HG03066 (cell line): ENCODE measurements around the gene LMNTD2.
A peak's percentile ranks its signal among the peaks of the same experiment; 100 is the strongest.
"Not testable (repeated sequence)": the region's sequence is repeated elsewhere in the genome, so short reads cannot be mapped to it uniquely, and the experiment has no call there.

Experiments used
- ATAC-seq: cut with Tn5 transposase; IDR thresholded peaks from one replicate; pipeline ENCODE4 v1.9.1; 2021; ENCODE audit warnings: low read depth; ENCODE audit not compliant: unreplicated experiment

Gene LMNTD2

DNA sequence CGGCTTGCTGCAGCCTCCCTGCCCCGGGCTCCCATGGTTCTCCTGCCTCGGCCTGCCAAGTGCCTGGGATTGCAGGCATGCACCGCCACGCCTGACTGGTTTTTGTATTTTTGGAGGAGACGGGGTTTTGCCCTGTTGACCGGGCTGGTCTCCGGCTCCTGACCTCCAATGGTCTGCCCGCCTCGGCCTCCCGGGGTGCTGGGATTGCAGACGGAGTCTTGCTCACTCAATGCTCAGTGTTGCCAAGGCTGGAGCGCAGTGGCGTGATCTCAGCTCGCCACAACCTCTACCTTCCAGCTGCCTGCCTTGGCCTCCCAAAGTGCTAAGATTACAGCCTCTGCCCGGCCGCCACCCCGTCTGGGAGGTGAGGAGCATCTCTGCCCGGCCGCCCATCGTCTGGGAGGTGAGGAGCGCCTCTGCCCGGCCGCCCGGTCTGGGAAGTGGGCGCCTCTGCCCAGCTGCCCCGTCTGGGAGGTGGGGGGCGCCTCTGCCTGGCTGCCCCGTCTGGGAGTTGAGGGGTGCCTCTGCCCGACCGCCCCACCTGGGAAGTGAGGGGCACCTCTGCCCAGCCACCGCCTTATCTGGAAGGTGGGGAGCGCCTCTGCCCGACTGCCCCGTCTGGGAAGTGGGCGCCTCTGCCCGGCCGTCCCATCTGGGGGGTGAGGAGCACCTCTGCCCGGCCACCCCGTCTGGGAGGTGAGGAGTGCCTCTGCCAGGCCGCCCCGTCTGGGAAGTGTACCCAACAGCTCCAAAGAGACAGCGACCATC is 43.4 kb downstream of the LMNTD2 start:
- not testable (repeated sequence) for ATAC-seq

DNA sequence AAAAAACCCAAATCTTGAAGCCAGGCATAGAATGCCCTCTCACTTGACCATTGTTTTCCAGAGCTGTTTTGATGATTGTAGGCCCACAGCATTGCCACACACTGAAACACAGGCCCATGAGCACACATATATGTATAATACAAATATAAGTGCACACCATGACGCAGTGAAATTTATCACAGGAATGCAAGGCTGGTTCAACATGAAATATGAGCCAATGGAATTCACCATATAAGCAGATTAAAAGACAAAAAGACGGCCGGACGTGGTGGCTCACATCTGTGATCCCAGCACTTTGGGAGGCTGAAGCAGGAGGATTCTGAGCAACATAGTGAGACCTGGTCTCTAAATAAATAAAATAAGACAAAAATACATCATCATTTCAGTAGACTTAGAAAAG is 44.1 kb downstream of the LMNTD2 start:
- no peak for ATAC-seq

DNA sequence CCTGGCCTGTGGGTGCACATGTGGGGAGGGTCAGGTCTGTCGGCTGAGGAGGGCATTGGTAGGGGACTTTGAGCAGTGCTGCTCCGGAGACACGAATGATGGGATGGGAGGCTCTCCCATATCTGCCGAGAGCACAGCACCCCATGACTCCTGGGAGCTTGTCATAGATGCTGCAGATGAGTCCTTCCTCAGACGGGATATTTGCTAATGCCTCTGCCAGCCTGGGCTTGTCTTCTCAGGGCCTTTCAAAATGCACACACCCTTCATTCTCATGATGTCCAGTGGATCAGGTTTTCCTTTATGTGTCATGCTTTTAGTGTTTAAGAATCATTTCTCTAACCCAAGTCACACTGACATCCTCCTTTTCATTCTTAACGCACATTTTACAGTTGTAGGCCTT is 45.4 kb downstream of the LMNTD2 start:
- ATAC-seq: no peak

- no peak for ATAC-seq
These were observed 45.9 kb downstream of the LMNTD2 start for GRCh38 chr11:514606-515005.

DNA sequence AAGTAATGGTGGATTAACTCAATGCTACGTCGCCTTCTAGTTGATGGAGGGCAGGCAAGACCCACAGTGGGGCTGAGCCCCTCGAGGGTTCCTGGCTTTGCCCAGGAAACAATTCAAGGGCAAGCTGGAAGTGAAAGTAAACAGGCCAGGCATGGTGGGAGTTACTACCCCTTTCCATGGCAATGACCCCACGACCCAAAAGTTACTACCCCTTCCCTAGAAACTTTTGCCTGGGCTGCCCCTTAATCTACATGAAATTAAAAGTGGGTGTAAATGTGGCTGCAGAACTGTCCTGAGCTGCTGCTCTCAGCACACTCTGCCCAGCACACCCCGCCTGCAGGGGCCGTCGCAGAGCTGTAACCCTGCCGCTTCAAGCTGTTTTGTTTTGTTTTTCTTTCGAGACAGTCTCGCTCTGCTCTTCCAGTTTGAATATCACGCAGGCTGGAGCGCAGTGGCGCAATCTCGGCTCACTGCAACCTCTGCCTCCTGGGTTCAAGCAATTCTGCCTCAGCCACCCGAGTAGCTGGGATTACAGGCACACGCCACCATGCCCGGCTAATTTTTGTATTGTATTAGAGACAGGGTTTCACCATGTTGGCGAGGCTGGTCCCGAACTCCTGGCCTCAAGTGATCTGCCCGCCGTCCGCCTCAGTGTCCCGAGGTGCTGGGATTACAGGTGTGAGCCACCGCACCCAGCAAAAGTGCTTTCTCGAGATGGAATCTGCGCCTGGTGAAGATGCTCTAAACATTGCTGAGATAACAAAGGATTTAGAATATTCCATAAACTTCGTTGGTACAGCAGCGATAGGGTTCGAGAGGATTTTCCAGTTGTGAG is 47.6 kb downstream of the LMNTD2 start:
- no peak for ATAC-seq

GRCh38 chr11:508956-509355 is 51.6 kb downstream of the LMNTD2 start:
- no peak for ATAC-seq

DNA sequence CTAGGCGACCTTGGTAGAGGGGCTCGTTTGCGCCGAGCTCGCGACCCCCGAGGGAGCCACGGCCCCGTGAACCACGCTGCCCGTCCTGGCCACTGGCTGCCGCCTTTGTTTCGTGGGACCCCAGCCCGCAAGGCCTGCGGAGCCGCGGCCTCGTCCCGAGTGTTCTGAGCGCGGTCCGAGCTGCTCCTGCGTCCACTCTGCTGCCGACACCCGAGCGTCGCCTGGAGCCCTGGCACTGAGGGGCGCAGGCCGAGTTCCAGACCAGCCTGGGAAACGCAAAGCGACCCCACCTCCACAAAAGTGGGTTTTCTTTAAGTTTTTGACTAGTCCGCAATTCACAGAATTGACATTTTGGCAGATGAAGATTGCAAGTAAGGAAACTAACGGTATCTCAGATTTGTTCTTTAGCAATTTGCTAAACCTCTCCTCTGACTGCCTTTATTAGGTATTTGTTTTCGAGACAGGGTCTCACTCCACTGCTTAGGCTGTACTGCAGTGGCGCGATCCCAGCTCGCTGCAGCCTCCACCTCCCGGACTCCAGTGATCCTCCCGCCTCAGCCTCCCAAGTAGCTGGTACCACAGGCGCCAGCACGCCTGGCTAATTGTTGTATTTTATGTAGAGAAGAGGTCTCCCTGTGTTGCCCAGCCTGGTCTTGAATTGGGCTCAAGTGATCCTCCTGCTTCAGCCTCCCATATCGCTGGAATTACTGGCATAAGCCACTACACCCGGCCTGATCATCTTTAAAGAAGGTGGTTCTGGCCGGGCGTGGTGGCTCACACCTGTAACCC is 52.6 kb downstream of the LMNTD2 start:
- no peak for ATAC-seq

DNA sequence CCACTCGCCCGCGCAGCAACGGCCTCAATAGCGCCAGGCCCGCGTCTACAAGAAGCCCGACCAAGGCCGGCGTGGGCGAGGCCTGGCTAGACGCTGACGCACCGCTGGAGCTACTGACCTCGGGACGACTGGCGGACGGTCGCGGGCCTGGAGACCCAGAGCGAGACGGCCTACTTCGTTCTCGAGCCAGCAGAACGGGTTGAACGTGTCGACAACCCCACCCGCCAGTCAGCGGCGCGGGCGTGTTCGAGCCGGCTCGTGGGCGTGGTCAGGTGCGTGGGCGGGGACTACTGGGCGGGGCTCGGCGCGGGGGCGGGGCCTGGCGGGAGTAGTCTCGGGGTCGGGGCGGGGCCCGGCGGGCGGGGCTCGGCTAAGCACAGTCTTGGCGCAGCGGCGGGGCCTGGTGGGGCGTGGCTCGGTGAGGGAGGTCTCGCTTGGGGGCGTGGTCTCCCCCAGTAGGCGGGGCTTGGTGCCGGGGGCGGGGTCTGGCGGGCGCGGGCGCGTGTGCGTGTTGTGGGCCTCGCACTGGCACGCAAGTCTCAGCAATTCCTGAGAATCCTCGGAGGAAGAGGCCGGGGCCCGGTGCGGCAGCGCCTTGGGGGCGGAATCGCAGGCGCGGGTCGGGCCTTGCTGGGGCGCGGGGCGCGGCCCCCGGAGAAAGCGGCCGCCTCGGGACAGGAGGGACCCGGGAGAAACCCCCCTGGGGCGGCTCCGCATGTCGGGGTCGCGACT is 53.4 kb downstream of the LMNTD2 start, which contains the start of gene RNH1:
Gene RNH1, minus strand, starts transcription at position 248 of the 732 bp plus-strand sequence. CDS start 5,080 bp downstream, outside the sequence.
- ATAC-seq: peak; percentile 48

- ATAC-seq: peak; percentile 53
These were observed 54.1 kb downstream of the LMNTD2 start for GRCh38 chr11:506238-506994.

DNA sequence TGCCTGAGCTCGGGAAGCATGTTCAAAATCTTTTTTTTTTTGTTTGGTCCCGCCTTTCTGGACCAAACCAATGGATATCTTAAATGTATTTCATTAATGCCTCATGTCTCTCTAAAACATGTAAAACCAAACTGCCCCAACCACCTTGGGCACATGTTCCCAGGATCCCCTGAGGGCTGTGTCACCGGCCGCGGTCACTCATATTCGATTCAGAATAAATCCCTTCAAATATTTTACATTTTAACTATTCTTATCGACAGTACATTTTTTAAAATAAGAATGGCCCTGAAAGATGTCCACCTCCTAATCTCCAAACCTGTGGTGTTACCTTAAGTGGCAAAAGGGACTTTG is 55.6 kb downstream of the LMNTD2 start:
- ATAC-seq: no peak
